ENCODE data around the gene CEP112.

The CEP112 gene

DNA sequence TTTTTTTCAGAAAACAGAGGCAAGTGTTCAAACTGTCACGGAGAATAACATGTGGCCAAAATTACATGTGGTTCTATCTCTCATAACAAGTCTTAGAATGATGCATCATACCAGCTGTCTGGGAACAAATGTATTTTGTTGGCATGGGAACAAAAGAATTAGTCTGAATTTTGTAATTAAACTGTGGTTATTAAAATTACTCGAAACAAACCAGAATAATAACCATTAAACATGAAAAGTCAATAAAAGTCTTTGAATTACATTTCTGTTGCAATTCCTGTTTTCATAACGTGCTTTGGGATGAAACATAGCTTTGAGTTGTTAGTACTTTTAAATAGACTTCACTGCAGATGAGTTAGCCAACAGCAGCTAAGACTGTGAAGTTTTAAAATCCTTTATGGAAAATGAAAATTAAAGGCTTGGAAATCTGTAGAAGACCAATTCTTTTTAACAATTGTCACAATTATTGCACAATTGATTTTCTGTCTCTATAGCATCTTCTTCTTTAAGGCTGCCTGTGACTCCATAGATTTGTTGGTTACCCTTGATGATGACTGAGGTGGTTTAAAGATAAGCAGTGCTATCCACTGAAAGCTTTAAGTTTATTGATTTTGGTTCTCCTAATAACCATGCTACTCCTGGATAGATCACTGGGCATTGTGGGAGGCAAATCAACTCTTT lies 512.6 kb downstream of the CEP112 start:
- Histone ChIP-seq H3K27me3 (ENCODE audit: insufficient read depth, low read depth, severe bottlenecking) (no peaks in the 10 kb centered on the region), H3K36me3 (no peaks in the 10 kb centered on the region), H3K9me3 (ENCODE audit: severe bottlenecking) (no peaks in the 10 kb centered on the region), H3K4me3 (ENCODE audit: low read depth, low read length) (no peak overlapping the region), H3K27ac (no peak overlapping the region)
- TF ChIP-seq, protein P1, sequence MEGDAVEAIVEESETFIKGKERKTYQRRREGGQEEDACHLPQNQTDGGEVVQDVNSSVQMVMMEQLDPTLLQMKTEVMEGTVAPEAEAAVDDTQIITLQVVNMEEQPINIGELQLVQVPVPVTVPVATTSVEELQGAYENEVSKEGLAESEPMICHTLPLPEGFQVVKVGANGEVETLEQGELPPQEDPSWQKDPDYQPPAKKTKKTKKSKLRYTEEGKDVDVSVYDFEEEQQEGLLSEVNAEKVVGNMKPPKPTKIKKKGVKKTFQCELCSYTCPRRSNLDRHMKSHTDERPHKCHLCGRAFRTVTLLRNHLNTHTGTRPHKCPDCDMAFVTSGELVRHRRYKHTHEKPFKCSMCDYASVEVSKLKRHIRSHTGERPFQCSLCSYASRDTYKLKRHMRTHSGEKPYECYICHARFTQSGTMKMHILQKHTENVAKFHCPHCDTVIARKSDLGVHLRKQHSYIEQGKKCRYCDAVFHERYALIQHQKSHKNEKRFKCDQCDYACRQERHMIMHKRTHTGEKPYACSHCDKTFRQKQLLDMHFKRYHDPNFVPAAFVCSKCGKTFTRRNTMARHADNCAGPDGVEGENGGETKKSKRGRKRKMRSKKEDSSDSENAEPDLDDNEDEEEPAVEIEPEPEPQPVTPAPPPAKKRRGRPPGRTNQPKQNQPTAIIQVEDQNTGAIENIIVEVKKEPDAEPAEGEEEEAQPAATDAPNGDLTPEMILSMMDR (IDR thresholded peaks at IDR 0.05; ENCODE audit: low read depth, low read length): no peak
- DNase-seq: no peak

DNA sequence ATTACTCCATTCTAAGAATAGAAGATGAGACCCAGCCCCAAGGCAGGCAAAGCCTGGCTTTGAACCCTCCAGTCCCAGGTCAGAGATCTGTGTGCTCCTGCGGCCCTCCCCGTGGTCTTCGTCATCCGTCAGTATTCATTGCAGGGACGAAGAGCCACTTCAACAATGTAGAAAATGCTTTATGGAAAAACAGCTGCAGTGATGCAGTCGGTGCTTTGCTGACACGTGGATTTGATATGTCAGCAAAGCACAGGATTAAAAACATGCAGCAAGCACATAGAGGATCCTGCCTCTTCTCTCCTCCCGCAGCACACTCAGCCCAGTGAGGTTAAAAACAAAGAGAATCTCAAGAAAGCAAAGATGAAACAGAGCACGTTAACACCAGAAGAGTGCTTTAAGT lies 513.4 kb downstream of the CEP112 start:
- no peaks in the 10 kb centered on the region for H3K36me3 ChIP-seq
- no peaks in the 10 kb centered on the region for H3K9me3 ChIP-seq (ENCODE audit: severe bottlenecking)
- DNase-seq: no peak
- no peaks in the 10 kb centered on the region for H3K27me3 ChIP-seq (ENCODE audit: insufficient read depth, low read depth, severe bottlenecking)
- H3K27ac ChIP-seq: no peak overlapping the region
- no peak overlapping the region for H3K4me3 ChIP-seq (ENCODE audit: low read depth, low read length)
- TF ChIP-seq, protein P1 (IDR thresholded peaks at IDR 0.05; ENCODE audit: low read depth, low read length): no peak

DNA sequence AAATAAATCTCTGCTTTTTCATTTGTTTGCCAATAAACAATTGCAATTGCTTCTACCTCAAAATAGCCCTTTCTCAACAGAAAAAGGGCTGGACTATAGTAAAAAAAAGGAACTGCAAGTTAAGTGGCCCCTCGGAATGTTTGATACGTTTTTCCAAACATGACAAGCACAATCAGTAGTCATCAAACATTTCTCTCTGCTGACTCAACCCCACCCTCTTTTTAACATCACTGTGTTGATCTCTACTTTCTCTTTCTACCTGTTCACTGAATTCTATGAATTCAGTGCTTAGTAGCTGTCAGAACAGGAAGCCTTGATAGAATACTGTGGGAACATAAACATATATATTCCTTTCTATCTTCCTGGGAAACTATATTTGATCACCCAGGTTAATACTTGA lies 514.0 kb downstream of the CEP112 start:
- H3K27me3 ChIP-seq (ENCODE audit: insufficient read depth, low read depth, severe bottlenecking): no peaks in the 10 kb centered on the region
- TF ChIP-seq, protein P1 (IDR thresholded peaks at IDR 0.05; ENCODE audit: low read depth, low read length): no peak
- no peaks in the 10 kb centered on the region for H3K9me3 ChIP-seq (ENCODE audit: severe bottlenecking)
- H3K27ac ChIP-seq: no peak overlapping the region
- no peak for DNase-seq
- no peaks in the 10 kb centered on the region for H3K36me3 ChIP-seq
- H3K4me3 ChIP-seq (ENCODE audit: low read depth, low read length): no peak overlapping the region

DNA sequence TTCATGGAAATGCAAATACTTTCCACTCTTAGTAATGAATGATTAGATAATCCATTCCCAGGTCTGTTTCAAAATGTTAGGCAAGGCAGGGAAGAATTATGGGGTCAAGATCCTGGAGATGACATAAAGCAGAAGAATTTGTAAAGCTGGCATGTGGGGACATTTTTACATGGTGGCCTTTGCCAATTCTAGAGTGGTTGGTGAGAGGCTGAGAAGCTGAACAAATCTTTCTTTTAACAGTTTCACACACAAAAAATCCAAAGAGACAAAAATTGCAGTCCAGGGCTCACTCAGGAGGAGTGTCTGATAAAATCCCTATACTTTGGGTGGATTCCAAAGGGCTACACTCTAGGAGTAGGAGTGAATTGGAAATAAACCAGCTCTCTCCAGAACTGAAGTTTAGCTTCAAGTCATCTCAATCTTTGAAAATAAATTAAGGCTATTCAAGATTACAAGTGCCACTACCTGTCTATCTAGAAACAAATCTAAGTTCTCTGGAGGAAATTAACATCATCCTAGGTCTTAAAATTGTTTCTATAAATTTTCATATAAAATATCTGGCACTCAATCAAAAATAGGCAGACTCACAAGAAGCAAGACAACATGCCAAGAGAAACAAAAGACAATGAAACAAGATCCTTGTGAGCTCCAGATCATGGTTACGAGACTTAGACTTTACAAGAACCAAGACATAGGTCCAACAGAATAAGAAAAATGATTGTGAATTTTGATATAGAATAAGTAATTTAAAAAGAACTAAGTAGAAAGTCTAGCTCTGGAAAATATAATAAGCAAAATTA lies 517.5 kb downstream of the CEP112 start:
- Histone ChIP-seq H3K9me3 (ENCODE audit: severe bottlenecking) (no peaks in the 10 kb centered on the region), H3K36me3 (no peaks in the 10 kb centered on the region), H3K4me3 (ENCODE audit: low read depth, low read length) (no peak overlapping the region), H3K27me3 (ENCODE audit: insufficient read depth, low read depth, severe bottlenecking) (no peaks in the 10 kb centered on the region), H3K27ac (no peak overlapping the region)
- no peak for DNase-seq
- TF ChIP-seq, protein P1 (IDR thresholded peaks at IDR 0.05; ENCODE audit: low read depth, low read length): no peak

DNA sequence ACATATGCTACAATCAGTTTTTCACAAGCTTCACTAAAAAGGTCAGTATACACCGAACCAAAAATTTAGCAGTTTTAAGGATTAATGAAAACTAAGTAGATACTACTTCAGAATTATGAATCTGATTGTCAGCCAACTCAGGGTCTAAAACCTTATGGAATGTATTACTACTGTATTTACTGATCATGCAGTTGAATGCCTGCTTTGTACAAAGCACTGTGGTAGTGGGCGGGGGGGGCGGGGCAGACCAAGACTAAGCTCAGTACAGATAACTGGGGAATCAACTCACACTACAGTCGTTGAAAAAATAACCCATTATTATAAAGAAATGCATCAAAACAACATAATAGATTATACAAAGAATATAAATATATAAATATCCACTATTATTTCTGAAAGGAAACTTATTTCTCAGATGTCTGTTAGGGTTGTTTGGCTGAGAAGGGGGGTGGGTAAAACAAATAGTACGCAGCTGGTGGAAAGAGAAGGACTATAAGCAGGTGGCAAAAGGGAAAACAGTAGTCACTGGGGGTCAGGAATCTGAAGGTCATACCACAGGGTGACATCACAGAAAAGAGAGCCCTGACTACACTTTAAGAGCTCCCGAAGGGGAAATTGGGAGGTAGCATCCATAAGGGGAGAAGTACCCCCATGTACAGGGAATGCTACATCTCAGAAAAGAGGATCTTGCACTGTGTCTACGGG lies 521.1 kb downstream of the CEP112 start:
- Histone ChIP-seq H3K27me3 (ENCODE audit: insufficient read depth, low read depth, severe bottlenecking) (no peaks in the 10 kb centered on the region), H3K36me3 (no peaks in the 10 kb centered on the region), H3K9me3 (ENCODE audit: severe bottlenecking) (no peaks in the 10 kb centered on the region), H3K27ac (no peak overlapping the region), H3K4me3 (ENCODE audit: low read depth, low read length) (no peak overlapping the region)
- DNase-seq: no peak
- TF ChIP-seq, protein P1 (IDR thresholded peaks at IDR 0.05; ENCODE audit: low read depth, low read length): no peak
